Measurements from ENCODE around the gene BCL6.

The BCL6 gene

DNA sequence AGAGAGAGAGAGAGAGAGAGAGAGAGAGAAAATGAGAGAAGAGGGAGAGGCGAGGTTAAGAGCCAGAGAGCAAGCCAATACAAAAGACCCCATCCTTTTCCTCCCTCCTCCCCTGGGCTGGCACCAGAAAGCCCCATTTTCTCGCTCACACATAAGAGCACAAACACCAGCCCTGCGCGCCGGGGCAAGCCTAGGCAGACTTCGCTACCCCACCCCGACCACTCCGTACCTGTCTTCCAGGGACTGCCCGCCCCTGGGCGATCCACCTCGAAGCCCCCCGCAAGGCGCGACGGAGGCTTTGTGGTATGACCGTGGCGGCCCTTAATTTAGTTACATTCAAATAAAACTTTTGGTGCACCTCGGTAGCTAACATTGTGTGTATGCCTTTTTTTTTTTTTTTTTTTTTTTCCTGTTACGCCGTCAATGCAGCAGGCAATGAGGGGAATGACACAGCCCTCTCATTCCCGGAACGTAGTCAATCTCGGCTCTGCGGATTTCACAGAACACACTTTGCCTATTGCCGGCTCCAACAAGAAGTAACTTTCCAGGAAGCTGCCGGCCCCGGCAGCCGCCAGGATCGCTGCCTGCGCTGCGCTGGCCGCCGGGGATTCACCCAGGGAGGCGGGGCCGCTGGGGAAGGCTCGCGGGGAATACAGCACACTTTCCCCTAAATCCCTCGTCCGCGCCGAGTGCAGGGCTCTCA, 7.7 kb downstream of the BCL6 start:
- no peak for DNase-seq

DNA sequence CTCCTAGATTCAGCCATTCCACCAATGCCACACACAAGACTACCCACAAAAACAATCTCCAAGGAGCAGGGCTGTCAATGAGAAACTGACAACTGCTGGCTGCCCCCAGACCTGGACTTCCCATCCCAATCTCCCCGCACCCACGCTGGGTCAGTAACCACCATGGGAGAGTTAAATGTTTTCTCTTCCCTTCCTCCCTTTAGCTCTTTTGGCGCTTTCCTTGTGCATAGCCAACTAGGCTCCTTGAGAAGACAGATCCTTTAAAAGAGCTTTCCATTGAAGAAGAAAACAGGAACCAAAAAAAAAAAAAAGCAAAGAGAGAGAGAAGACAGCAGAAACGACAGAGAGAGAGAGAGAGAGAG, 8.3 kb downstream of the BCL6 start:
- no peak for DNase-seq

DNA sequence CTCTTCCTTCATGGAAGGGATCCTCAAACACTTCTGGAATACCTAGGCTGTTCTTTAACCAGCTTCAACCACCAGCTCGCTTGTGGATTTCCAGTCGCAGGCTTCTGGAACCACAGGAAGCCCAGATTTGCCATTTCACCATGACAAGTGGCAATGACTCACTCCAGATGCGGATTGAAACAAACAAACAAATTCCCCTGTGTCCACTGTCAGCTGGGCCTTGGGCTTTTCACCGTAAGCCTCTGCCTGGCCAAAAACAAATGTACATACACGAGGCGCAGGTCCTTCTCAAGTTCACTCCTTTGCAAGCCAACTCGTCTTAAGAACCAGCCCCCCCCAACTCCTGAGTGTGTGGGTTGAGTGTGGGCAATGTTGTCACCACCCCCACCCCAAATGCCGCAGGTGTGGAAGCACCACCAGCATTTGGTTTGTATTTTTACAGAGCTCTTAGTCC, 8.8 kb downstream of the BCL6 start:
- no peak for DNase-seq

DNA sequence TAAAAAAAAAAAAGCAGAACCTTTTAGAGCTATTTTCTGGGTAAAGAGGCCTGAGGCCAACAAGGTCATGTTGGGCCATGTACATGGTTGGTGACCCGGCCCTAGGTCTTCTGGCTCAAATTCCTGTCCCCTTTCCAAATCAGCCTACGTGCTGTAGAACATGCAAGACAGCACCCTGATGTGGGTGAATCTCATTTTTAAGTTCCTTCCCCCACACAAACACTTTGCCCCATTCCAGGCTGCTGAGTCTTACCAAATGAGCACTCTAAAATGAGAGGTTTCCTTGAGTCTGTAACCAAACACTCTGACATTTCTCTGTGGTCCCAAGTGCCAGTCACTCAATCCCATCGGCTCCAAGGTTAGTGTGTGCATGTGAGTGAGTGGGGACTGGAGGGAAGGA, 9.4 kb downstream of the BCL6 start:
- DNase-seq, result no peak

DNA sequence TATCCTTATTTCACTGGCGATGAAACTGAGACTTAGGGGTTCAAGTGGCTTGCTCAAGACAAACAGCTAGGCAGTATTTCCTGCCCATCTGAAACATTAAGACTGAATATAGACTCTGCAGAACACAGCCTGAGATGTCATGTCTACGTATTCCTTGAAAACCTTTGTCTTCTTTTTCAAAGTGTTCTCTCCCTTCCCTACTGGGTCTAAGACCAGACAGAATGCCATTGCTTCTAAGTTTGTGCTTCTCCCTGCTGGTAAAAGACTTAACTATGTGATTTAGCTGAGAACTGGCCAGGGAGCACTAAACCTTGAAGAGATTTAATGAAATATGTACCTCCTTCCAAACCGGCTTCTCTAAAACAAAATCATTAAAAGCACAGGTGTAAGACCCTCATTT, 9.9 kb downstream of the BCL6 start:
- no peak for DNase-seq

DNA sequence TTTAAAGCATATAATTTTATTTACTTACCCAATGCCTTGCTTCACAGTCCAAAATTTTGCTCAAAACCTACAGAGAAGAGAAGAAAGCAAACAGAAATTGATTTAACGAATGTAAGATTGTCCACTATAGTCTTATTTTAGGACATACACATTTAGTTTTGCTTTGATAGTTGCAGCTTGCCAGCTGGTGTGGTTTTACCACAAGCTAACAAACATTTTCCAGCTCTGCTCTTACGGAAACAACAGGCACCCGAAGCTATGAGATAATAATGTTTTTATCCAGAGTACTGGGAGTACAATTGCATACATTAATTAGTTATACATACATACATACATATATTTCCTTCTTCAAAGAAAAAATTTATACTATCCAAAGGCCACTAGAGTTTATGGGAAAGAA, 10.4 kb downstream of the BCL6 start:
- no peak for DNase-seq

DNA sequence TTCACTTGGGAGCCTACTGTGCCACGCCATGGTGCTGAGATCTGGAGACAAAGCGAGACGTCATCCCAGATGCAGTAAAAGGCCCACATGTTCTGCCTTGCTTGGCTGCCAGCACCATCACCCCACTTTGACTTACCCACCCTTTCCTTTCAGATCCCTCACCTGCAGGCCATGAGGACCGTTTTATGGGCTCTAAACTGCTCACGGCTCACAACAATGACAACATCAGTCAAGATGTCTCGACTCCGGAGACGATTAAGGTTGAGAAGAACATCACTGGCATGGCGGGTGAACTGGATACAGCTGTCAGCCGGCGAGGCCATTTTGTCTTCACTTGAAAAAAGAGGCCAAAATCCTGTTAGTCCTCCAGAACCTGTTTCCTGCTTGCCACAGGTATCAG, 11.9 kb downstream of the BCL6 start:
- no peak for DNase-seq

DNA sequence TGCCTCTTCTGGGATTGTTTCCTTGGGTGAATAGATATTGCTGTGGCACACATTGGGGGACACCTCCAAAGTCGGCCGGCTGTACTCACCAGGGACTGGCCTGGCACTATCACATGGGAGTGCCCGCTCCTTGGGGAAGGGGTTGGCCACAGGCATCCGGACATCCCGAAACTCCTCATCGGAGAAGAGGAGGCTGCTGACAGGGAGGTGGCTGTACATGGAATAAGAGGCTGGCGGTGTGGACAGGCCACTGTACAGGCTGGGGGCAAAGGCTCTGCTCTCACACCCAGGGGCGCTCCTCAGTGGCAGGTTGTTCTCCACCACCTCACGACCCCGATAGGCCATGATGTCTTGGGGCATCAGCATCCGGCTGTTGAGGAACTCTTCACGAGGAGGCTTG, 15.7 kb downstream of the BCL6 start:
- no peak for DNase-seq

DNA sequence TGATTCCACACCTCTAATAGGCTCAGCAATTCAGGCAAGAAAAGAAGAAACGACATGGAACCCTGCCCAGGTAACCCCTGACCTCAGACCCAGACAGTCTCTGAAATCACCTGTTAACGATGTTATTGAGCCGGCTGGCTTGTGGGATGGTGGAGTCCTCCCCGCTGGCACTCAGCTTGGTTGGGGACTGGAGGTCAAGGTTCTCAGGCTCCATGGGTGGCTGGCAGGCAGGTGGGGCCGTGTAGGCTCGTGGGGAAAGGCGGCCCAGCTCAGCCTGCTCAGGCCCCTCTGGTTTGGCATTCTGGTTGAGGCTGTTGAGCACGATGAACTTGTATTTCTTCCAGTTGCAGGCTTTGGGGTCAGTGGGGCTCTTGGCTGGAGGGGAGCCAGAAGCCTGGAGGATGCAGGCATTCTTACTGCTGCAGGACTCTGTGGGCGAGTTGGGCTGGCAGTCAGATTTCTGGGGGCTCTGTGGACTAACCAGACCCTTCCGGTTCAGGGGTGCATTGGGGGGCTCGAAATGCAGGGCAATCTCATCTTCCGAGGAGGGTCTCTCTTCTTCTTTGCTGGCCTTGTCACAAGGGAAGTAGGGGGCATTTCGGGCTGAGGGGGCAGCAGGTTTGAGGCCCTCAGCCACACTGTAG, 16.2 kb downstream of the BCL6 start:
- DNase-seq, result no peak

DNA sequence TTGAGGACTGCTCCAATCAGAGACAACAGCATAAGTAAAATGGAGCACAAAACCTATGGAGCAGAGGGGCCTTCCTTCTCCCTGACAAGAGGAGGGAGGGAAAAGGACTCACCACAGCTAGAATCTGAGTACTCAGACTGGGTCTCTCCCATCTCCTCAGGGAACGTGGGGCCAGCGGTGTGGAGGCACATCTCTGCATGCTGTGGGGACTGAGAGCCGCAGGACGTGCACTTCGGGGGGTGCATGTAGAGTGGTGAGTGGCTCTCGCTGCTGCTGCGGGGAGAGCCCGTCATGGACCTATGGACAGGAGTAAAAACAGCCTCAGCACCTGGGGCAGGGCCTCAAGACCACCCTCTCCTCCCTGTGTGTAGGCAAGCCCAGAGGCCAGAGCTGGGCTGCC, 17.0 kb downstream of the BCL6 start:
- no peak for DNase-seq

DNA sequence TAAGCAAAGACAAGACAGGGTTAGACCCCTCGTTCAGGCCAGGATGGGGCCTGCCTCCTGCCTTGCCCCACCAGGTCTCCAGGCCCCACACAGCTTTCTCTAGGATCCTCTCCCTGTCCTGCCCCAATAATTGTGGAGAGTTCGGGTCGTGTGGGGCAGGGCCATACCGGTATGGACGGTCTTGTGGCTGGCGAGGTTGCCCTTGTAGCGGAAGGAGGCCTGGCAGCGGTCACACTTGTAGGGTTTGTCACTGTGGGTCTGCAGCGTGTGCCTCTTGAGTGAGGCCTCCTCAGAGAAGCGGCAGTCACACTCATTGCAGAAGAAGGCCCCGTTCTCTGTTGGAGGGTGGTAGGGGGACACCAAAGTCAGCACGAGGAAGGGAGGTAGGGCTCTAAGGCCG, 18.7 kb downstream of the BCL6 start:
- DNase-seq, result no peak

DNA sequence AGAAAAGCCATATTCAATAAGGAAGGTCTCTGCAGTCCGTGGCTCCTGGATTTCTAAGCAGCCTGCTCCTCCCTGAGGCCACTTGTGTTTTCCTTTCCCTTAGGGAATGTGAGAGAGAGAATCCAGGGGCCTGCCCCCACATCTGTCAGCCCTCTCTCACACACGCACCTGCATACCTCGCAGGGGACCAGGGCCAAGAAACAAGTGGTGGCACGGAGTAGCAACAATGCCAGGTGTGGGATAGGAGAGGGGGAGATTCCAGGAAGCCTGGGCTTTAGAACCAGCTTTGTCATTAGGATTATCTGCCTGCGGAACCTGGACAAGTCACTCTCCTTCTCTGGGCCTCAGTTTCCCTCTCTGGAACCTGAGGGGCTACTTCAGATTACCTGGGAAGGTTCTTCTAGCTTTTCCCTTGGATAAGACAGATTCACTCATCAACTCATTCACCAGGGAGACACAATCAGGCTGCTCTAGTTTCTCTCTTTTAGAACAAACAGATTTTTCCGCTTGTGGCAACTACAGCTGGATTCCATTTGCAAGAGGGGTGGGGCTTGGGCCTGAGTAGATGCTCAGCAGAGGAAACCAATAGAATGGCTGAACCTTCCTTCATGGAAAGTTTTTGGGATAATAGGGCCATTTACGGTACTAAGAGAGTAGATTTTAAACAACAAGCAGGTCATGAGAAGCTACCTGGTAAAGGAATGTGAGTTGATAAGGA, 19.5 kb downstream of the BCL6 start:
- DNase-seq, result no peak

DNA sequence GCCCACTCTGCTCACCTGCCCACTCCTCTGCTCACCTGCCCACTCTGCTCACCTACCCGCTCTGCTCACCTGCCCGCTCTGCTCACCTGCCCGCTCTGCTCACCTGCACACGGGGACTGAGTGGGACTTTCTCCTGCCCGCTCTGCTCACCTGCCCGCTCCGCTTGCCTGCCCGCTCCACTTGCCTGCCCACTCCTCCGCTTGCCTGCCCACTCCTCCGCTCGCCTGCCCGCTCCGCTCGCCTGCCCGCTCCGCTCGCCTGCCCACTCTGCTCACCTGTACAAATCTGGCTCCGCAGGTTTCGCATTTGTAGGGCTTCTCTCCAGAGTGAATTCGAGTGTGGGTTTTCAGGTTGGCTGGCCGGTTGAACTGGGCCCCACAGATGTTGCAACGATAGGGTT, 20.0 kb downstream of the BCL6 start:
- DNase-seq, result no peak

DNA sequence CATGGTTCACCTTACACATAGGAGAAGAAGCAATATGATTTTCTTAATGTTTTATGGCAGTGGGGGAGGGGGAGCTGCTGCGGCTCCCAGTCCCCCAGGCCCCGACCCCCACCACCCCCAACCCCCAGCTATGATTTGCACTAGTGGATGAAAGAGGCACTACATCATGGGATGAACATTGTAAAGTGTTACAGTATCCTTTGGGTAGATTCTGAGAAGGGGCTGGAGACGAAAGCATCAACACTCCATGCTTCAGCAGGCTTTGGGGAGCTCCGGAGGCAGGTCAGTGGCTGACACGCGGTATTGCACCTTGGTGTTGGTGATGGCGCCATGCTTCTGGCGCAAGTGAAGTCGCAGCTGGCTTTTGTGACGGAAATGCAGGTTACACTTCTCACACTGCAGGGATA, 23.1 kb downstream of the BCL6 start:
- DNase-seq, result no peak

DNA sequence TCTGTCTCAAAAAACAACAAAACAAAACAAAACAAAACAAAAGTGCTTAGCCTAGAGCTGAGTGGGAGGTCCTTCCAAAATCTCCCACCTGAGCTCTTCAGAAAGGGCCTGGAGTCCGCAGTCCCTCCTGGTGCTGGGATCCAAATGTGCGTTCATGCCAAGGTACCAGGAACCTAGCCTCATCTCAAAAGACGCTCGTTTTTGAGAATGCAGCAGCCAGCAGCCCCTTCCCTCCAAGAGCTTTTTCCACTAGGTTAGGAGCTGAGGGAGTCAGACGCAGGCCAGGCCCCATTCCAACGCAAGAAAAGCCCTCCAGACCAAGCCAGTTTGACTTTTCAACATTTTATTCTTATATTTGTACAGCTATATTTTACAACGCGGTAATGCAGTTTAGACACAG, 24.2 kb downstream of the BCL6 start:
- DNase-seq, result no peak

DNA sequence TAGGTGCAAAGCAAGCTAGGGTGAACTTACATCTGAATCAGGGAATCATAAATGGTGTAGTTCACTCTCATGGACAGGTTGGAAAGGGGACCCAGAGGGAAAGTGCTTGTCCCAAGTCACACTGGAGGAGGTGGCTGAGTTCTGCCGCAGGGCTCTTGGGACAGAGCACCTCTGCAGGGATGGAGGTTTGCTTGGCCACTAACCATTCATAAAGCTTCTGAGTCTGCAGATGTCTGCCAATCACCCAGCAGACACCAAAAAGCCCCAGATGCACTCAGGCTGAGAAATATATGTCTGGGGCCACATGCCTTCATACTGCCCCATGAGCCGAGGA, 25.0 kb downstream of the BCL6 start:
- no peak for DNase-seq

DNA sequence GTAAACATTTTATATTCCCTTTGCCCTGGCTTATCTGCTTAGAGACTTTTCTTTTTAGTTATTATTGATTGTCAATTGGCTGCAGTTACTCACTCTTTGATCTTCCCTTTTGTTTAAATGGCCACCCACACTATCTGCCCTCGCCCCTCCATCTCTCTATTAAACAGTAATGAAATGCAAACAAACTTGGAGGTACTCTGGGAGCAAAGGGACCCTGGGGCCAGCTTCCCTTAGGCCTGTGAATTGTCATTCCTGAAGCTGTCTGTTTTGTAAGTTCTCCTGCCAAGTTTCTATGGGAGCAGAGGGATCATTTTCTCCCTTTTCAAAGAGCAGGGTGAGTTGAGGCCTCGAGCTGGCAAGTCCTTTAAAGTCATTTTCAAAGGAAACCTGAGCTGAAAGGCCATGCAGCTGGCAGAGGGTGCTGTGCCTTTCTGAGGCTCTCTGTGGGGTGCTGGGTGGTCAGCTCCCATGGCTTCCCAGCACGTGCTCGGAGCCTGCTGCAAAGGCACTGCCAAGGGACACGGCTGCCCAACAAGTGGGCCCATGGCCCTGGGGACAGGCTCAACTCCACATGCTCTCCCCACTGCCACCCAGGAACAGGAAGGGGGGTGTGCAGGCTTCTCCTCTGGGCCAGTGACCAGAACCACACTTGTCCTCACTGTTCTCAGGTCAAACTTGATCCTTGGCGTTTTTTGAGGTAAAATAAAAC, 25.5 kb downstream of the BCL6 start:
- no peak for DNase-seq

DNA sequence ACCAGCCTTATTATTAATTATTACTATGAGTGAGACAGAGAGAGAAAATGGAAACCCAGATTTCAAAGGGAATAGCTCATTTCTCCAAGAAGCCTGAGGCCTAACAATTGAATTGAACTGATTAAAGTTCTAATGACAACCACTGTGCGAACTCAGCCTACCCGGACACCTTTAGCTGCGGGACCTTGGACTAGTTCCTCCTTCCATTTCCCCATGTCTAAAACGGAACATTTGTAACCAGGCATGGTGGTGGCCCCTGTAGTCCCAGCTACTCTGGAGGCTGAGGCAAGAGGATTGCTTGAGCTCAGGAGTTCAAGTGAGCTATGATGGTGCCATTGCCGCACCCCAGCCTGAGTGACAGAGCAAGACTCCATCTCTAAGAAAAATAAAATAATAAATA, 26.5 kb downstream of the BCL6 start:
- DNase-seq, result no peak

DNA sequence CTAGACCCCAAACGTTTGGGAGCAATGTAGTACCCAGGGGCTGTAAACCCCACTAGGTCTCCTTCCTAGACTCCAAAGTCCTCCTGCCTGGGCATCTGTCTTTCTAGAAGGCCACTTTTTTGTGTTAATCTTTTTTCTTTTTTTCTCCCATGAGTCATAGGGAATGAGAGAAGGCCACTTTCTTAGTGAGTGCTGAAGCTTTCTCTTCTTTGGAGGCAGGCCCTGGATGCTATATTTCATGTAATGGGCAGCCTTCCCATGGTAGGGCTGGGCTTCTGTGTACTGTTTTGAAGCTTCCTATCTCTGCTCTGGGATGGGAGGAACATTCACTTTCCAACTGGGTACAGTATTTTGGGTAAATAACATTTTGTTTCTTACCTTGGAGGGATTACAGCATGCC, 27.7 kb downstream of the BCL6 start:
- DNase-seq, result no peak

DNA sequence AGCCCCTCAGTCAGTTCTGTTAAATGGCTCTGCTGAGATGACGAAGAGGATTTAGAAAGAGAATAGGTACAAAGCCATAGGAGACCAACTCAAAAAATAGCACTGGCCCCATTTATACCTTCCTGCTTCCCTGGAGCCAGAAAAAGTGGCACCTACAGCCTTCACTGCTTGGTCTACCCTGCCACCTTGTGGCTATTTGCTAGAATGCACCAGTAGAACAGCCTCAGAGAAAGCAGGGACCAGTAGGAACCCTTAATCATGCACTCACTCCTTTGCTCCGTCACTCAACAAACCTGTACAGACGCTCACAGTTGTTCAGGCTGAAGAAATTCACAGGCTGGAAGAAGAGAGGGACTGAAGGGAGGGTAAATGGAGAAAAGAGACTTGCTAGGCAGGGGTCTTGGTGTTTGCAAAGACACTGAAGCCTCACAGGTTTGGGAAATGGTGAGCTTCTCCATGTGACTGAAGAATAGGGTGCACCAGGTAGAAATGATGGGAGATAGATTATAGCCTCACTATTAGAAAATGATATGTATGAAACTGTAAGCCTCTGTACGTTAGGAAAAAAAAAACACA, 30.8 kb downstream of the BCL6 start:
- DNase-seq, result peak; percentile 40 to 54

DNA sequence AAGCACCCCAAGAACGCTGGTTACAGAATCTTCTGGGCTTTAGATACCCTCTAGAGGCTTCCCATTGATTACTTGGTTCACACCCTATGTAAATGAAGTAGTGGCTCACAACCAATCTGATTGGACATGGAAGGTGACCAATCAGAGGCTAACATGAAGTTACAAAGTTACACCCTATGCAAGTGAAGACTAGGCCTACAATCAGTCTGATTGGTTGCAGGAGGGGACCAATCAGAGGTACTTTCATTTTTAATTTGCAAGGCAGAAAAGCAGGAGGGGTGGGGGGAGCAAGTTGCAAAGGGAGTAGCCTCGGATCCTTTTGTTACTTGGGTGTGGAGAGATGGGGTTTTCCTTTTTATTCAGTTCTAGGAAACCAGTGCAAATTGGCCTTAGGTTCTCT, 31.8 kb downstream of the BCL6 start:
- peak; percentile 1 to 9 for DNase-seq

DNA sequence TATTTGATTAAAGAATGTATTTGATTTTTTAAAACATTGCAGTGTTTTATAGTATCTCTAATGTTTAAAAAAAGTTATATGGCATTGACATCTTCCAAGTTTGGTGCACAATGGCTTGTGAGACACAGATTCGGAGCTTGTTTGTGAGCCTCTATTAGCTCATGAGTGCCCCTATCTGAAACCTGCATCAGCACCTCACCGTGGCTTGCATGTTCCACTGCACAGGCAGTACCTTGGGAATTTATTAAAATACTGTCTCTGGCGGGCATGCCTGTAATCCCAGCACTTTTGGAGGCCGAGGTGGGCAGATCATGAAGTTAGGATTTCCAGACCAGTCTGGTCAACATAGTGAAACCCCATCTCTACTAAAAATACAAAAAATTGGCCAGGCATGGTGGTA, 36.1 kb downstream of the BCL6 start:
- peak in 1 of 2 experiments; percentile 6 for DNase-seq

DNA sequence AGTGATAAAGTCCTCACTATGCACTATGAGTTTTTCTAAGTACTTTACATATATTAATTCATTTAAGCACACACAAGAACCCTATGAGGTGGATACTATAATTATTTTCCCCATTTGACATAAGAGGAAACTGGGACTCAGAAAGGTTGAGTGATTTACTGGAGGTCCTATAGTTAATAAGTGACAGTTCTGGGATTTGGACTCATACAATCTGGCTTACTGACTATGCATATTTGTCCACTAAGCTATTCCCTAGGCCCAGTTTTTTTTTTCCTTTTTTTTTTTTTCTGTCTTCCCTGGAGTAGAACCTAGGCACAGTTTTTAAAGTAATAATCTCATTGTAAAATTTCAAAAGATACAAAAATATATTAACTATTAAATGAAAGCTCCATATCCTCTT, 36.6 kb downstream of the BCL6 start:
- DNase-seq, result no peak

DNA sequence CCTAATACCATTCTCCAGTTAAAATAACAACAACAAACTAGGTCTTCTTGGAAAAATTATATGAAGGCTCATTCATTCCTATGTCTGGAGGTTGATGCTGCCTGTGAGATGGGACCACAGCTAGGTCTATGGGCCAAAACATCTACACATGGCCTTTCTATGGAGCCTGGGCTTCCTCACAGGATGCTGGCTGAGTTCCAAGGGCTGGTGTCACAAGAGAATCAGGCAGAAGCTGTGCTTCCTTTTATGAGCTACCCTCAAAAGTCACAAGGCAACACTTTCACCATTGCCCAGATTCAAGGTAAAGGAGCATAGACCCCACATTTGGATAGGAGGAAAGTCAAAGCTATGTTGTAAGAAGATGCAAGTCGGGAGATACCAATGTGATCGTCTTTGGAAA, 38.3 kb downstream of the BCL6 start:
- DNase-seq, result no peak
